ENCODE measurements around the gene RANBP3.

Gene RANBP3

GRCh38 chr19:5977785-5978605 lies at the start of gene RANBP3:
Gene RANBP3, minus strand, starts transcription at chr19:5978140. Its CDS starts 58 bp downstream, at chr19:5978082.
- TF ChIP-seq GATA3 (IDR thresholded peaks at IDR 0.05; ENCODE audit: low read depth, low read length) (no peak), GATA2 (IDR thresholded peaks at IDR 0.05; ENCODE audit: low read depth, low read length) (no peak)

GRCh38 chr19:6026390-6027227 lies 48.7 kb upstream of the RANBP3 start:
- no peak for TF ChIP-seq GATA2 (IDR thresholded peaks at IDR 0.05; ENCODE audit: low read depth, low read length)
- no peak for TF ChIP-seq GATA3 (IDR thresholded peaks at IDR 0.05; ENCODE audit: low read depth, low read length)

DNA sequence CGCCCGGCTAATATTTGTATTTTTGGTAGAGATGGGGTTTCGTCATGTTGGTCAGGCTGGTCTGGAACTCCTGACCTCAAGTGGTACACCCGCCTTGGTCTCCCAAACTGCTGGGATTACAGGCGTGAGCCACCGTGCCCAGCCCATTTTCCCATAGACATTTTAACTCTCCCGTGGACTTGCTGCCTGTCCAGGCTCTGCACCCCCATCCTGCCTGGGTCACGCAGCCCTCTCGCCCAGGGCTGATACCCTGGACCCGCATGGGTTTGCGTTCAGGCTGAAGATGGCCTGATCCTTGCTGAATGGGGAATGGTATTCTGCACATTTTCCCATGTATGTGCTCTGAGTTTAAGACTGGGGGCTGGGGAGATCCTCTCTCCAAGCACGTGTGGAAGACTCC lies 46.0 kb upstream of the RANBP3 start:
- TF ChIP-seq GATA3 (IDR thresholded peaks at IDR 0.05; ENCODE audit: low read depth, low read length) (no peak), GATA2 (IDR thresholded peaks at IDR 0.05; ENCODE audit: low read depth, low read length) (no peak)

DNA sequence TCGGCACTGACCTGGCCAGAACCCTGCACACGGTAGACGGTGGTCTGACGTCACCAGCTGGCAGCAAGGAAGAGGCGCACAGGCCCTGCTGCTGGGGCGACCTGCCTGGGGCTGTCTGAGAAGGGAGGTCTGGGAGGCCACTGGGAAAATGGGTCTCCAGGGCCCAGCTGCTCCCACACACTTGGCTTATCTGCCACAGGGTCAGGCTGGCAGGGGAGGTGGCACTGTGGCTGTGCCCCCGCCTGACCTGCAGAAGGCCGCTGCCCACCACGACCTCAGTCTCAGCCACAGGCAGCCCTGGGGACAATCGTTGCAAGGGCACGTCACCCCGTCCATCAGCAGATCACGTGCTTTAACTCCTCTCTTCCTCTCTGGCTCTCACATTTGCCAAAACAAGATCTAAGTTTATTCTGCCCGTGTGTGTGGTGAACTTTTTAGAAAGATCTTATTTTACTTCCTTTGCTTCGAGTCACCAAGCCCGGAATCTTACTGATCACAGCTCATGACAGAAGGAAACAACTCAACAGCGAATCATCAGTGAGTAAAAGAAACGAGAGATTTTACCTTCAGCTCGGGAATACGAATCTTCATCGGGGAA lies 45.2 kb upstream of the RANBP3 start:
- TF ChIP-seq GATA3 (IDR thresholded peaks at IDR 0.05; ENCODE audit: low read depth, low read length): no peak
- TF ChIP-seq GATA2 (IDR thresholded peaks at IDR 0.05; ENCODE audit: low read depth, low read length): no peak

- no peak for TF ChIP-seq GATA2 (IDR thresholded peaks at IDR 0.05; ENCODE audit: low read depth, low read length)
- no peak for TF ChIP-seq GATA3 (IDR thresholded peaks at IDR 0.05; ENCODE audit: low read depth, low read length)
Observed at GRCh38 chr19:6022570-6023064, 44.7 kb upstream of the RANBP3 start.

DNA sequence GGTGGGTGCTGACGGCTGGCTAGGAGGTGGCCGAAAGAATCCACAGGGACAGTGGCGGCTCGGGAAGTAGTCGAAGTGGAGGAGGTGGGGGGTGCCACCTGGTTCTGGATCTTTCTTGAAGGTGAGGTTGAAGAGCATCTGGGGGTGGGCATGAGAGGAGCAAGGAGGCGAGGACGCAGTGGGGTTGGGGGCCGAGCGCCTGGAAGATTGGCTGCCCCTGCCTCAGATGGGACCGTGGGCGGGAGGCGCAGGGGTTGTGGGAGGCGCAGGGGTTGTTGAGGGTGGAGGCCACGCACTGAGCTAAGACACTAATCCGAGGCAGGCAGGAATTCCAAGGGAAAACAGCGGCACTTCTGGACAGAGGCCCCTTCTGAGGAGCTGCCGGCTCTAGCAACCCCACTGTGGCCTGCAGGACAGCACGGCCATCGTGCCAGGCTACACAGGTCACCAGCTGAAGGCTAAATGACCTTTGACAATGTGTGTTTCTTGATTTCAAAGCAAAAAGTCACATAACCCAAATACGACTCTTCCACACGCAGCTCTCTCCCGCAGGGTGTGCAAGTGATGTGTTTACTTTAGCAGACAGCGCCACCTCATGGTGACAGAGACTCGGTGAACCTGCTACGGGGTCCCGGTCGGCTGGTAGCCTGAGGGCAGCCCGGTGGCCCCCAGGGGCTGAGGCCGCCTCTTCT lies 44.1 kb upstream of the RANBP3 start:
- no peak for TF ChIP-seq GATA3 (IDR thresholded peaks at IDR 0.05; ENCODE audit: low read depth, low read length)
- no peak for TF ChIP-seq GATA2 (IDR thresholded peaks at IDR 0.05; ENCODE audit: low read depth, low read length)

DNA sequence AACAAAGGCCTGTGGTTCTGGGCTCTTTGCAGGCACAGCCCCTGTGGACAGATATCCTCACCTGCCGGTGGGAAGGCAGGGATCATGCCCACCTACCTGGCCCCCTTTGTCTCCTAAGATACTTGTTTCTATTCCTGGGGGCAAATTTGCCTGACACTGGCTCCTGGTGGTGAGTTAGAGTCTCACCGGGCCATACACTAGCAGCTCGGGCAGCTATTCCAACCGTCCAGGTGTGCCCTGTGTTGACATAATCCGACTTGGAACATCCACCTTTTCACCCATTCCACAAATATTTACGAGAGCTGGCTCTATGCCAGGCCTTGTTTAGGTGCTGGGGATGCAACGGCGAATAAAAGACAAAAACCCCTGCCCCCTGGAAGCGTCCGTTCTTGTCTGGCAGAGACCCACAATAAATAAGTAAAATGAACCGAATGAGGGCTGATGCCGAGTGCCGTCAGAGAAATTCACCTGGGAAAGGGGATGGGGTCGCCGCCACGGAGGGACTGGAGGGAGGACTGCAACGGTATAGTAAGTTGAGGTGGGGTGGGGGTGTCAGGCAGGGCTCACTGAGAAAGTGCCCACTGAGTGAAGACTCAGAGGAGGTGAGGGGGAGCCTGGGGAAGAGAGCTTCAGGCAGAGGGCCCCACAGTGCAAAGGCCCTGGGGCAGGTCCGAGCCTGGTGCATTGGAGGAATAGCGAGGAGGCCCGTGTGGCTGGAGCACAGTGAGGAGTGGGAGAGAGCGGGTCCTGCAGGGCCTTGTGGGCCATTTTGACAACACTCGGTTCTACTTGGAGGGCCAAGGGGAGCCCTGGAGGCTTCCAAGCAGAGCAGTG lies 43.2 kb upstream of the RANBP3 start:
- TF ChIP-seq GATA2 (IDR thresholded peaks at IDR 0.05; ENCODE audit: low read depth, low read length): no peak
- TF ChIP-seq GATA3 (IDR thresholded peaks at IDR 0.05; ENCODE audit: low read depth, low read length): no peak

- TF ChIP-seq GATA3 (IDR thresholded peaks at IDR 0.05; ENCODE audit: low read depth, low read length): no peak
- no peak for TF ChIP-seq GATA2 (IDR thresholded peaks at IDR 0.05; ENCODE audit: low read depth, low read length)
Observed at GRCh38 chr19:6020166-6020882, 42.4 kb upstream of the RANBP3 start.

DNA sequence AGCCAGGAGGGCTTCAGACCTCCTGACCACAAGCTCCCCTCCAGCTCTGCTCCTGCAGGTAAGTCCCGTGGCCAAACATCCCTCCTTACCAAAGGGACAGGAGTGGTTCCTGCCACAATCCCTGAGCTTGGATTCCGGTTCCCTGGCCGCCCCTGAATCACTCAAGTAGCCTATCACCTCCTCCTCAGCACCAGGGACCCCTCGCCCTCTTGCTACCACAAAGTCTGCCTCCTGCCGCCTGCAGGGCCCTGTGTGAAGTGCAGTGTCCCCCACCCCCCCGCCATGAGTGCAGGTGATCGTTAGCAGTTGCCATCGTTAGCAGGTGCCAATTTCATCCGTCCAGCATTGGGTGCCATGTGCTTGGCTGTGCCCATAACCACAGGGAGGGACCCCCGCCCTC lies 40.8 kb upstream of the RANBP3 start:
- no peak for TF ChIP-seq GATA3 (IDR thresholded peaks at IDR 0.05; ENCODE audit: low read depth, low read length)
- no peak for TF ChIP-seq GATA2 (IDR thresholded peaks at IDR 0.05; ENCODE audit: low read depth, low read length)

DNA sequence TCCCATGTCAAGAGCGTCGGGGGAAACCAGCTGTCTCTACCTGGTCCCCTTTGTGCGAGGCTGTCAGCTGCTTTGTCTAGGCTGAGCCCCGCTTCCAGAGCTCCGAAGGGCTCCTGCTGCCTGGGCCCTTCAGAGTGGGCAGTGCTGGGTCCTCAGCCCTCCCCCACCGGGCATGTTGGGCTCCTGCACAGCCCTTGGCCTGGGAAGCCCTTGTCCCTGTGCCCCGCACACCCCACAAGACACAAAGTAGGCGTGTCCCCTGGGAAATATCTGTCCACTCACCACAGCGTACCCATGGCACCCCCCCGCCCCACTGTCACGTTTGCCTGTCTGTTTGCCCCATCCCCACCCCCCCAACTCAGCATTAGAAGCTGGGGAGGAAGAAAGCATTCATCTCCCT lies 39.6 kb upstream of the RANBP3 start:
- TF ChIP-seq GATA2 (IDR thresholded peaks at IDR 0.05; ENCODE audit: low read depth, low read length) (no peak), GATA3 (IDR thresholded peaks at IDR 0.05; ENCODE audit: low read depth, low read length) (no peak)

- no peak for TF ChIP-seq GATA3 (IDR thresholded peaks at IDR 0.05; ENCODE audit: low read depth, low read length)
- no peak for TF ChIP-seq GATA2 (IDR thresholded peaks at IDR 0.05; ENCODE audit: low read depth, low read length)
Observed at GRCh38 chr19:6015841-6016545, 38.1 kb upstream of the RANBP3 start.

All from SH-SY5Y (cell line).